22Rv1 (cell line): ENCODE results near the gene C5orf24.
A peak's percentile ranks its signal among the peaks of the same experiment; 100 is the strongest.

ENCODE experiments used
- H3K27ac ChIP-seq: fragments of 450-650 bp; 2 replicates; pipeline ENCODE4 v1.5.1; 2017
- ZFX ChIP-seq: fragments of 450-650 bp; IDR thresholded peaks from 2 replicates; pipeline ENCODE4 v1.6.1; 2017; ENCODE audit warnings: antibody characterized with exemption, borderline replicate concordance
- TF ChIP-seq, protein P1 (sequence below): fragments of 450-650 bp; IDR thresholded peaks from 2 replicates; pipeline ENCODE4 v1.5.1; 2017; ENCODE audit warnings: mild to moderate bottlenecking

C5orf24 gene

GRCh38 chr5:134864707-134865106, 18.9 kb downstream of the C5orf24 start:
- H3K27ac ChIP-seq: no peak overlapping the region
- TF ChIP-seq ZFX: no peak
- TF ChIP-seq, protein P1, sequence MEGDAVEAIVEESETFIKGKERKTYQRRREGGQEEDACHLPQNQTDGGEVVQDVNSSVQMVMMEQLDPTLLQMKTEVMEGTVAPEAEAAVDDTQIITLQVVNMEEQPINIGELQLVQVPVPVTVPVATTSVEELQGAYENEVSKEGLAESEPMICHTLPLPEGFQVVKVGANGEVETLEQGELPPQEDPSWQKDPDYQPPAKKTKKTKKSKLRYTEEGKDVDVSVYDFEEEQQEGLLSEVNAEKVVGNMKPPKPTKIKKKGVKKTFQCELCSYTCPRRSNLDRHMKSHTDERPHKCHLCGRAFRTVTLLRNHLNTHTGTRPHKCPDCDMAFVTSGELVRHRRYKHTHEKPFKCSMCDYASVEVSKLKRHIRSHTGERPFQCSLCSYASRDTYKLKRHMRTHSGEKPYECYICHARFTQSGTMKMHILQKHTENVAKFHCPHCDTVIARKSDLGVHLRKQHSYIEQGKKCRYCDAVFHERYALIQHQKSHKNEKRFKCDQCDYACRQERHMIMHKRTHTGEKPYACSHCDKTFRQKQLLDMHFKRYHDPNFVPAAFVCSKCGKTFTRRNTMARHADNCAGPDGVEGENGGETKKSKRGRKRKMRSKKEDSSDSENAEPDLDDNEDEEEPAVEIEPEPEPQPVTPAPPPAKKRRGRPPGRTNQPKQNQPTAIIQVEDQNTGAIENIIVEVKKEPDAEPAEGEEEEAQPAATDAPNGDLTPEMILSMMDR: no peak

DNA sequence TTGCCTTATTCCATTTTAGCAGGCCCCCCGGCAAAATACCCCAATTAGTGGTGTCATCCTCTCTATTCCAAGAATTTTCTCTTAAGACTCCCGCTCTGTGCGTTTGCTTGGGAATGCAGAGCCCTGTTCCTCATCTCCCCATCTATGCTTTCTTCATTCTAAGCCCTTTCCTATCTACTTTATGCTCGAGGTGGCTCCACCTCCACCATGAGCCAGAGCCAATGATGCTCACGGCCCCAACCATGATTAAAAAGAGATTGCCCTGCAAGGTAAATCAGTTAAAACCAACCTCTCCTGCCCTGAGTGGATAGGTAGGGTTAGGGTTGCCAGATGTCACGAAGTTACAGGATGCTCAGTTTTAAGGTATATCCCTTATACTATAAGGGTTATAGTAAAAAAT, 27.7 kb downstream of the C5orf24 start:
- TF ChIP-seq, protein P1: no peak
- TF ChIP-seq ZFX: no peak
- peak overlapping the region; percentile 84 for H3K27ac ChIP-seq

DNA sequence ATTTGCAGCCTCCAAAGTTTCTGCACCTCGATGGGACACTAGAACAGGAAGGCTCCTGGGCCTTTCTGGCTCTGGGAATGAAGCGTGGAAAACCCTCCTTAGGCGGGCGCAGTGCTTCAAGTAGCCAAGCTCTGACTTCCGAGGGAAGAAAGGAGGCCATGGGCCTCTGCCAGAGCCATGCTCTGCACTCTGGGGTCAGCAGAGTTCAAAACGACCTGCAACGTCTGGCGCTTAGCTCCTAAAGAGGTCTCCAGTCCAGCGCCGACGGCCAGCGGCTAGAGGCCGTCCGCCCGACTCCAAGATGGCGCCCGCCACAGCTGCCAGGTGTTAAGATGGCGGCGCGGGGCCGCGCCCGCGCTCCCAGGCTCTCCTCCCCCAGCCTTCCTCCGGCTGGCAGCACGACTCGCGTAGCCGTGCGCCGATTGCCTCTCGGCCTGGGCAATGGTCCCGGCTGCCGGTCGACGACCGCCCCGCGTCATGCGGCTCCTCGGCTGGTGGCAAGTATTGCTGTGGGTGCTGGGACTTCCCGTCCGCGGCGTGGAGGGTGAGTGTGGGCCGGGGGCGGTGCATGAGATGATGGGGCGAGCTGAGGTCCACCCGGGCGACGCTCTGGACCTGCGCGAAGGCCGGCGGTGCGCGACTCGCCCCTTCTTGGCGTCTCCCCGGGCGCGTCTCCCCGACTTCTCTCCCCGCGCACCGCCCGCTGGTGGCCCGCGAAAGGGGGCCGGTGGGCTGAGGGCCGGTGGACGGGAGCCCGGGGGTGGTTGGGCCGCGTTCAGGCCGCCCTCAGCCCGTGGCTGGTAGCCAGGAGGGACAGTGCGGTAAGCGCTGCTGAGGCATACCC, 28.4 kb downstream of the C5orf24 start, which contains the start of gene TXNDC15:
Gene TXNDC15 (plus strand): TSS at position 385 of the 844 bp plus-strand sequence. CDS start 57 bp downstream, at position 442.
- H3K27ac ChIP-seq: peak within 1 kb of the TSS; percentile 84
- TF ChIP-seq, protein P1: no peak
- no peak for TF ChIP-seq ZFX

- TF ChIP-seq, protein P1: no peak
- no peak for TF ChIP-seq ZFX
- H3K27ac ChIP-seq: peak overlapping the region; percentile 84
These were observed 29.3 kb downstream of the C5orf24 start for GRCh38 chr5:134874831-134875655.

DNA sequence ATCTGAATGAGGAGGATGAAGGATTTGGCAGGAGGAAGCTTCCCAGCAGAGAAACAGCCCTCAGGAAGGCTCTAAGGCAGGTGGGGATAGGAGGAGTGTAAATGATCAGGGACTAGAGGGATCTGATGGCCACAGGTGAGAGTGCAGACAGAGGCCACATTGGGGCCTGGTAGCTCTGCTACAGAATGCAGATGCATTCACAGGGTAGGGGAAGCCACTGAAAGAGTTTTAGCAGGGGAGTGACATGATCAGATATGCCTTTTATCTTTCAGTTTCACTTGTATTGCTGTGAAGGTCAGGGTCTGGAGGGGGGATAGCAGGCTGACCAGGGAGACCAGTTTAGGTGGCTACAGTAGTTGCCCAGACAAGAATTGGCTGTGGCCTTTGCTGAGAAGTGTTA, 31.4 kb downstream of the C5orf24 start:
- H3K27ac ChIP-seq: no peak overlapping the region

GRCh38 chr5:134878403-134878802, 32.6 kb downstream of the C5orf24 start:
- TF ChIP-seq ZFX: no peak
- TF ChIP-seq, protein P1: no peak
- no peak overlapping the region for H3K27ac ChIP-seq

More for the DNA sequence above, 31.4 kb downstream of the C5orf24 start:
- TF ChIP-seq ZFX: no peak
- TF ChIP-seq, protein P1: no peak
